ENCODE measurements around the gene GTF2IRD1. TPM values are rescaled to one million over a fixed set of nuclear protein-coding genes. Genes with fewer than 3 reads are reported as not detected.
"Not testable (repeated sequence)": the region's sequence is repeated elsewhere in the genome, so short reads cannot be mapped to it uniquely, and the experiment has no call there.

Gene GTF2IRD1
- total RNA-seq, 1 donor from 2014 or later, result 29.2 TPM

DNA sequence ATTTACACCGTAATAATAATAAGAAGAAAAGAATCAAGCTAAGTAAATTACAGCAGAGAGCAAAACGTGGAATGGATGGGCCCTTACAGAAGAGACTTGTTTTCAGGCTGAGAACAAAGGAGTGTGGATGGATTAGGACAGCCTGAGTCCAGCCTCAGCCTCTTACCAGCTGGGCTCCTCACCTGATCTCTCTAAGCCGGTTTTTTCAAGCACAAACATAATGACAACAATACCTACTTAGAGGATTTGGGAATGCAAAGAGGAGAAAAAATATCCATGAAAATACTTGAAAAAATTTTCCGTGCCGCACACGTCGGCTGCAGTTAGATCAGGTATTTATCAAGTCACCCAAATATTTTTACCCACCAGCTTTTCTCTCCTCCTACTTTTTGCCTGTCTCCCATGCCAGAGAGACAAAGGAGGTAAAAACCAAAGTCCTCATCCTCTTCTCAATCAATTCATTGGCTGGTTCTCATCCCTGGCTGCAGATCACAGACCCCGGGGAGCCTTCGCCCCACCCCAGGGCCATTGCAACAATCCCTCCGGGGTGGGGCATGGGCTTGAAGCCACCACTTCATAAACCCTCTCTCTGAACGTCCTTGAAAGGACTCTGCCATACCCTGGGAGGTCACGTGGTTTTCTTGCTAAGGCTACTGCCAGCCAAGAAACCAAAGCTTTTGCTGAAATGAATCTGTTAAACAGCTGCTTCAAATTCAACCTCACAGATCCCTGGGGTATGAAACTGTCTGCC lies 174.1 kb downstream of the GTF2IRD1 start:
- peak; percentile 96 for DNase-seq (ENCODE audit: low read depth)

DNA sequence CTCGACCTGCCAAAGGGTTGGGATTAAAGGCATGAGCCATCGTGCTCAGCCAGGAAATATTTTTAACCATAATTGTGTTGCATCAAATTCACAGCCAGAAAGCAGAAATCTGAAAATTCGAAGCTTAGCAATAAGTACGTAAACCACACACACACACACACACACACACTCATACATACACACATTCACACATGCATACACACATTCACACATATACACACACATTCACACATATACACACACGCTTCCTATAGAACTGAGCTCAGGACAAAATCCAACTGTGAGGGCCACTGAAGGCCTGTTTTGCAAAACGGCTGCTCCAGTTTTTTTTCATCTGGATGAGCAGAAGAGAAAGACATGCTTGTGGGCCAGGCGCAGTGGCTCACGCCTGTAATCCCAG lies 178.8 kb downstream of the GTF2IRD1 start:
- DNase-seq (ENCODE audit: low read depth), result no peak

DNA sequence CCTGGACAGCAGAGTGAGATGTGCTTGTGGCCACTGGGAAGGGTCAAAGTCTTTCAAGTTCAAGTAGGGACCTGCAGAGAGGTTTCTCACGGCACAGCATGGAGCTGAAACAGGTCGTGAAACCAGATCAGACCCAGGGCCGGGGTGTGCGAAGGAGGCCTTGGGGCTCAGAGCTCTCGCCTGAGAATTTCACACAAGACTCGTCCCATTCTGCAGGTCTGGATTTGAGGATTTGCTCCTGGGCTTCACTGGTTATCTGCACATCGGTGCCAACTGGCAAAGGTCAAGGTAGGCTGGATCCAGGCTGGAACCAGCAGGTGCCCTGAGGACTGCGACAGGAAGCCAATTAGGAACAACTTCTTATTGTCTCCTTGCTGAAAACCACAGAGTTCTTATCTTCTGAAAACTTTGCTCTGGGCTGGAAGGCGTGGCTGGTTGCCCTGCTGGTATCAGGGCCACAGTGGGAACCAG lies 179.8 kb downstream of the GTF2IRD1 start:
- DNase-seq (ENCODE audit: low read depth), result no peak

DNA sequence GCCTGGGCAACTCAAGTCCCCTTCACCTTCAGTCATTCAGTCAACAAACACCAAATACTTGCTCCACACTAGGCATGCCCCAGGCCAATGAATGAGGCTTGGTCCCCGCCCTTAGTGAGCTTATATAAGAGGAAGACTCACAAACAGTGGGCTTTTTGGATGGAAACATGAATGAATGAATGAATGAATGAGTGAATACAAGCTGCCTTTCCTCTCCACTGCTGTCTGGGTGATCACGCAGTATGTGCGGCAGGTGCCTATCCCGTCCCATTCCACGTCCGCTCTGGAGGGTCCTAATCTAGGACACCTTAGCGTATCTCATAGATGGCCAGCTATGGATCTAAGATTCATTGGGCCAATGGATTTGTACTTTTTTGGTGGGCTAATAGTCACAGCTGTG lies 184.0 kb downstream of the GTF2IRD1 start:
- no peak for DNase-seq (ENCODE audit: low read depth)

DNA sequence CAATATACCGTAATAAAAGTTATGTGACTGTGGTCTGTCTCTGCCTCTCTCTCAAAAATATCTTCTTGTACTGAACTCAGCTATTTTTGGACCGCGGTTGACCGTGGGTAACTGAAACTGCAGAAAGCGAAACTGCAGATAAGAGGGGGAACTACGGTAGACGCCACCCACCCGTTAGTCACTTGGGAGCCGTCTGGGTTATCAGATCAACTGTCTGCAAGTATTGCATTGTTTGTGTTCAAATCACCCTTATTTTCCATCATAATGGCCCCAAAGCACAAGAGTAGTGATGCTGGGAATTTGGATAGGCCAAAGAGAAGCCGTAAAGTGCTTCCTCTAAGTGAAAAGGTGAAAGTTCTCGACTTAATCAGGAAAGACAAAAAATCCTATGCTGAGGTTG lies 196.3 kb downstream of the GTF2IRD1 start:
- peak; percentile 74 for DNase-seq (ENCODE audit: low read depth)

DNA sequence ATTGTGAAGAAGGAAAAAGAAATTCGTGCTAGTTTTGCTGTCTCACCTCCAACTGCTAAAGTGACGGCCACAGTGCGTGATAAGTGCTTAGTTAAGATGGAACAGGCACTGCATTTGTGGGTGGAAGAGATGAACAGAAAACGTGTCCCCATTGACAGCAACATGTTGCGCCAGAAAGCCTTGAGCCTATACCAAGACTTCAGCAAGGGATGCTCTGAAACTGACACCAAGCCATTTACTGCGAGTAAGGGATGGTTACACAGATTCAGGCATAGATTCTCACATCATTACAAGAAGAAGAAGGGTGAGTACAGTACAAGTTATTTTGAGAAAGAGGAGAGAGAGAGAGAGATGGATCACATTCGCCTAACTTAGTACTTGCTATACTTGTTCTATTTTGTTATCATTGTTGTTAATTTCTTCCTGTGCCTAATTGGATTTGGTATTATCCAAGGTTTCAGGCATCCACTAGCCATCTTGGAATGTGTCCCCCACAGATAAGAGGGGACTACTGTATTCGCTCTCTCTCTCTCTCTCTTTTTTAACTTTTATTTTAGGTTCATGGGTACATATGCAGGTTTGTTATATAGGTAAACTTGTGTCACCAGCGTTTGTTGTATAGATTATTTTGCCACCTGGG lies 196.9 kb downstream of the GTF2IRD1 start:
- DNase-seq (ENCODE audit: low read depth), result not testable (repeated sequence)

DNA sequence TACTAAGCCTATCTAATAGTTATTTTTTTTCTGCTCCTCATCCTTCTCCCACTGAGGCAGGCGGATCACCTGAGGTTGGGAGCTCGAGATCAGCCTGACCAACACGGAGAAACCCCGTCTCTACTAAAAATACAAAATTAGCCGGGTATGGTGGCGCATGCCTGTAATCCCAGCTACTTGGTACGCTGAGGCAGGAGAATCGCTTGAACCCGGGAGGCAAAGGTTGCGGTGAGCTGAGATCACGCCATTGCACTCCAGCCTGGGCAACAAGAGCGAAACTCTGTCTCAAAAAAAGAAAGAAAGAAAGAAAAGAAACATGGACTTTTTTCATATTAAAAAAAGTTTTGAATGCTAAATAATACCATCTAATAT lies 197.4 kb downstream of the GTF2IRD1 start:
- DNase-seq (ENCODE audit: low read depth), result not testable (repeated sequence)

Other genes starting within 250 kb of the GTF2IRD1 start
- gene LAT2, start 243.9 kb upstream of the GTF2IRD1 start, total RNA-seq, result 0.78 and 1.2 TPM in 2 replicates
- 12.1 and 13.0 TPM in 2 replicates for gene RFC2, start 199.5 kb upstream of the GTF2IRD1 start, total RNA-seq
- 14.5 and 22.7 TPM in 2 replicates for gene CLIP2, start 164.5 kb upstream of the GTF2IRD1 start, total RNA-seq
- gene GTF2I, start 203.8 kb downstream of the GTF2IRD1 start, total RNA-seq, result 253 and 267 TPM in 2 replicates

Measured in myocyte (in vitro differentiated cells).